DND-41 (cell line): ENCODE results near the gene CASR.
"Not testable (repeated sequence)": the region's sequence is repeated elsewhere in the genome, so short reads cannot be mapped to it uniquely, and the experiment has no call there.

Experiments
- CTCF ChIP-seq: IDR thresholded peaks from 2 replicates; pipeline ENCODE4 v1.5.1; 2012; ENCODE audit warnings: borderline replicate concordance, low read length, moderate library complexity, mild to moderate bottlenecking; ENCODE audit not compliant: poor library complexity, severe bottlenecking; ENCODE audit errors: extremely low read depth
- EZH2 ChIP-seq: IDR thresholded peaks from 3 replicates; pipeline ENCODE4 v1.6.1; 2012; ENCODE audit warnings: borderline replicate concordance, low read depth, mild to moderate bottlenecking, moderate library complexity, low read length, inconsistent platforms; ENCODE audit not compliant: severe bottlenecking

- not testable (repeated sequence) for TF ChIP-seq CTCF, EZH2
These were observed 12.1 kb upstream of the CASR start for GRCh38 chr3:122171361-122171760.
